GM06990 (cell line): Measurements from ENCODE around the gene FHIP1B.

Experiments
- DNase-seq: peaks from one replicate; pipeline ENCODE4 v3.0.0-alpha.2; 2011; ENCODE audit not compliant: insufficient read length; ENCODE audit errors: extremely low read depth
- H3K27me3 ChIP-seq: replicated peaks from 2 replicates; pipeline ENCODE4 v1.6.0; 2011; ENCODE audit warnings: low read length; ENCODE audit not compliant: control insufficient read depth, insufficient read depth
- H3K36me3 ChIP-seq: 2 replicates; pipeline ENCODE4 v1.5.1; 2011; ENCODE audit warnings: low read length; ENCODE audit not compliant: control insufficient read depth, insufficient read depth
- H3K4me3 ChIP-seq: replicated peaks from 2 replicates; pipeline ENCODE4 v1.5.1; 2011; ENCODE audit warnings: low read depth, mild to moderate bottlenecking, control low read depth, low read length
- CTCF ChIP-seq: IDR thresholded peaks from 2 replicates; pipeline ENCODE4 v1.5.1; 2011; ENCODE audit warnings: low read length, control low read depth, mild to moderate bottlenecking, inconsistent platforms; ENCODE audit not compliant: insufficient read depth, poor library complexity, severe bottlenecking

The FHIP1B gene

GRCh38 chr11:6203327-6203726 is 31.1 kb downstream of the FHIP1B start:
- Histone ChIP-seq H3K27me3 (no peaks in the 10 kb centered on the region), H3K36me3 (0 out of 2 replicates have a peak, but pooled peaks cover 2% of the 10 kb centered on the region), H3K4me3 (no peak overlapping the region)
- no peak for TF ChIP-seq CTCF
- no peak for DNase-seq

- no peak for DNase-seq
- Histone ChIP-seq H3K4me3 (no peak overlapping the region), H3K27me3 (no peaks in the 10 kb centered on the region), H3K36me3 (0 out of 2 replicates have a peak, but pooled peaks cover 2% of the 10 kb centered on the region)
- no peak for TF ChIP-seq CTCF
Measured at GRCh38 chr11:6202041-6202440, 32.4 kb downstream of the FHIP1B start.

- H3K4me3 ChIP-seq = no peak overlapping the region
- no peak for TF ChIP-seq CTCF
- H3K27me3 ChIP-seq = no peaks in the 10 kb centered on the region
- 0 out of 2 replicates have a peak, but pooled peaks cover 2% of the 10 kb centered on the region for H3K36me3 ChIP-seq
- no peak for DNase-seq
Measured at GRCh38 chr11:6201481-6201880, 33.0 kb downstream of the FHIP1B start.

- TF ChIP-seq CTCF = no peak
- 0 out of 2 replicates have a peak, but pooled peaks cover 2% of the 10 kb centered on the region for H3K36me3 ChIP-seq
- no peaks in the 10 kb centered on the region for H3K27me3 ChIP-seq
- H3K4me3 ChIP-seq = no peak overlapping the region
- DNase-seq = no peak
Measured at GRCh38 chr11:6200975-6201374, 33.5 kb downstream of the FHIP1B start.

GRCh38 chr11:6199174-6199810 is 35.1 kb downstream of the FHIP1B start, which contains the start of gene OR52W1:
Gene OR52W1 (plus strand): TSS chr11:6199224. CDS start chr11:6199224, 0 bp downstream.
- no peak for DNase-seq
- Histone ChIP-seq H3K27me3 (no peaks in the 10 kb centered on the region), H3K36me3 (no peaks in the 10 kb centered on the region), H3K4me3 (no peak within 1 kb of the TSS)
- TF ChIP-seq CTCF = no peak
